IgD-negative memory B cell (primary cell): ENCODE results near the gene SLC45A1. TPM values are rescaled to one million over a fixed set of nuclear protein-coding genes. Genes with fewer than 3 reads are reported as not detected.
"Not testable (repeated sequence)": the region's sequence is repeated elsewhere in the genome, so short reads cannot be mapped to it uniquely, and the experiment has no call there.

Source experiments
- H3K27ac Mint-ChIP-seq, 3 donors: one replicate each; pipeline ENCODE4 v1.8.0; 2020 to 2022; ENCODE audit warnings: mild to moderate bottlenecking in 3 of 3, mixed read lengths in 3 of 3, moderate library complexity in 1 of 3
- H3K27me3 Mint-ChIP-seq: one replicate; pipeline ENCODE4 v1.8.0; 2021; ENCODE audit warnings: mixed read lengths
- H3K36me3 Mint-ChIP-seq: one replicate; pipeline ENCODE4 v1.8.0; 2020; ENCODE audit warnings: mild to moderate bottlenecking, mixed read lengths
- H3K4me1 Mint-ChIP-seq, 3 donors: one replicate each; pipeline ENCODE4 v1.8.0; 2020 to 2022; ENCODE audit warnings: mixed read lengths in 3 of 3, mild to moderate bottlenecking in 1 of 3
- H3K4me3 Mint-ChIP-seq, 4 donors: one replicate each; pipeline ENCODE4 v1.8.0; 2020 to 2022; ENCODE audit warnings: mild to moderate bottlenecking in 4 of 4, mixed read lengths in 4 of 4, moderate library complexity in 3 of 4
- H3K9me3 Mint-ChIP-seq, 3 donors: one replicate each; pipeline ENCODE4 v1.8.0; 2020 to 2021; ENCODE audit warnings: mixed read lengths in 3 of 3, mild to moderate bottlenecking in 1 of 3
- polyA plus RNA-seq: library from polyadenylated mRNA; unstranded; fragments of 300-500 nt; fragmentation: Illumina TruSeq; gene quantifications from one replicate; pipeline ENCODE4 v1.2.3, GENCODE V29; 2021

The SLC45A1 gene
- 0.38 TPM for polyA plus RNA-seq

DNA sequence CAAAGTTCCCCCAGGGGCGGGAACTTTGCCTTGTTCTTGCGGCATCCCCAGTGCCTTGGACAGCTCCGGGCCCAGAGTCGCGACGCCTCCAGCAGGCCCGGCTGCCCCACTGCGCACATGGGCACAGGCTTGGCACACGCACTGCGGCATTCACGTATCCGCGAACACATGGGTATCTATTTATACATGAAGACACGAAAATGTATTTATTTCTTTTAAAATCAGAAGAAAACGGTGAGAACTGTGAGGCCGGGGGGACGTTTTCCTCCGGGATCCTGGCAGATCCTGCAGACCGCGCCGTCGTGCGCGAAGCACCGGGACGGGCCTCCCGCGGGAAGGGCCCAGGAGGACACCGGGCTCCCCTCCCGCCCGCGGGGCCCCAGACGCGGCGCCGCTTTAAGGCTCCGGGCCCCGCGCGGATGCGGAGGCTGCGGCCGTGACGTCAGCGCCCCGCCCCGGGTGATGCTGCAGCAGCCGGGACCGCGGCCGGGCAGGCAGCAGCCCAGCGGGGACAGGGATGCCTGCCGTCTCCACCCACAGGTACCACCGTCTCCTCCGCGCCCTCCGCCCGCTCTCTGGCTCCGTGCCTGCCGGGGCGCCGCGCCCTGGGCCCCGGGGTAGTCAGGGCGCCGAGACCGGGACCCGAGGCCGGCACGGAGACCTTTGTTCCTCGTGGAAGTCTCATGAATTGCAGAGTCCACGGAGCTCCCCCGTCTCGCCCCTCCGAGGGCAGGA, at the start of gene SLC45A1:
Gene SLC45A1 (plus strand): TSS at position 468 of the 735 bp plus-strand sequence. CDS start 6,216 bp downstream, outside the sequence.
- Mint-ChIP-seq H3K27ac (peak within 1 kb of the TSS in 1 of 3 donors; percentile 67), H3K4me1 (peaks cover 6 to 14% (median 12%) of the 10 kb centered on the region in 3 donors), H3K27me3 (peaks cover 36% of the 10 kb centered on the region)

DNA sequence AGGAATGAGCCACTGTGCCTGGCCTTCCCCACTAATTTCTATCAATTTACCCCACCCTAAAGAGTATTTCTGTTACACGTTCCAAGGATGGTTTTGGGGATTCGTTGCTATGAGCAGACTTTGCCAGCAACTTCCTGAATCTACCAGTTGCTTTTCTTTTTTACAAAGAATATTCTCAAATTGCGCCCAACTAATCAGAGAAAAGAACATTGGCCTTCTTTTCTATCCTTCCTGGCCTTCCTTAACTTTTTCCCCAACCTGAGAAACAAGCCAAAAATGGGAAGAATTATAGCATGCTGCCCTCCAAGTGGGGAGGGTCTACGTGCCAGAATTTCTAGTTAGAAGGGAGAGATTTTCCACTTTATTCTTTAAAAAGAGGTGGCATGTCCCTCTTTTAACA, 44.9 kb upstream of the SLC45A1 start:
- H3K27me3 Mint-ChIP-seq: peaks cover 18% of the 10 kb centered on the region
- H3K4me1 Mint-ChIP-seq: peaks cover 0 to 3% (median 3%) of the 10 kb centered on the region in 3 donors
- H3K27ac Mint-ChIP-seq: no peak overlapping the region
- H3K9me3 Mint-ChIP-seq: peaks cover 0 to 6% (median 0%) of the 10 kb centered on the region in 3 donors
- peaks cover 2% of the 10 kb centered on the region for H3K36me3 Mint-ChIP-seq
- H3K4me3 Mint-ChIP-seq: no peak overlapping the region

More for the DNA sequence above, at the start of gene SLC45A1:
- Mint-ChIP-seq H3K36me3 (no peaks in the 10 kb centered on the region), H3K9me3 (no peaks in the 10 kb centered on the region), H3K4me3 (peak within 1 kb of the TSS; percentile 77 to 94 (median 86))

- no peak overlapping the region for H3K27ac Mint-ChIP-seq
- no peak overlapping the region for H3K4me3 Mint-ChIP-seq
- peaks cover 18% of the 10 kb centered on the region for H3K27me3 Mint-ChIP-seq
- H3K36me3 Mint-ChIP-seq: peaks cover 2% of the 10 kb centered on the region
- peaks cover 0 to 6% (median 0%) of the 10 kb centered on the region in 3 donors for H3K9me3 Mint-ChIP-seq
- peaks cover 0 to 3% (median 1%) of the 10 kb centered on the region in 3 donors for H3K4me1 Mint-ChIP-seq
Measured at GRCh38 chr1:8274352-8274751, 43.6 kb upstream of the SLC45A1 start.

DNA sequence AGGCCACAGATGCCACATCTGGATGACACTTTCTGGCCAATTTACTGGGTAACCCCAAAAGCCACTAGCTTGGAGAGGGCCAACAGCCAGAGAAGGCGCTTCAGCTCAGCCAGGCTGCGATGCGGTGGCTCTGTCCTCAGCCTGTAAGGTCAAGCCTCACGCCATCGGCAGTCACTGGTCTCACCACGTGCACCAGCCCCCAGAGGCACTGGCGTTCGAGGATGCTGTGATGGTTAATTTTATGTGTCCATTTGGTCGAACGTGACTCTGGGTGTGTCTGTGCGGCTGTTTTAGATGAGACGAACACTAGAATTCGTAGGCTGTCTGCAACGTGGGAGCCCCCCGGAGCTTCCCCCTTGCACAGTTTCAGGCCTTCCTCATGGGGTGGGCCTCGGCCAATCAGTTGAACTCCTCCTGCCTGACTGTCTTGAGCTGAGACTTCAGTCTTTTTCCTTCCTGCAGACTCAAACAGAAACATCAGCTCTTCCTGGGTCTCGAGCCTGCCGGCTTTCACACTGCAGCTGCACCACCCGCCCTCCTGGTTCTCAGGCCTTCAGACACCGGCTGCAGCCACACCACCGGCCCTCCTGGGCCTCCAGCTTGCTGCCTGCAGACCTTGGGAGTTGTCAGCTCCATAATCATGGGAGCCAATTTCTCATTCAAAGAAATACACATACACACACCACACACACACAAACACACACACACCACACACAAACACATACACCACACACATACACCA, 41.6 kb upstream of the SLC45A1 start:
- no peak overlapping the region for H3K27ac Mint-ChIP-seq
- peaks cover 0 to 6% (median 6%) of the 10 kb centered on the region in 3 donors for H3K9me3 Mint-ChIP-seq
- peak overlapping the region in 1 of 4 donors; percentile 19 for H3K4me3 Mint-ChIP-seq
- peaks cover 0 to 1% (median 1%) of the 10 kb centered on the region in 3 donors for H3K4me1 Mint-ChIP-seq
- peaks cover 2% of the 10 kb centered on the region for H3K36me3 Mint-ChIP-seq
- H3K27me3 Mint-ChIP-seq: peaks cover 17% of the 10 kb centered on the region

- Mint-ChIP-seq H3K4me3 (peak overlapping the region in 1 of 4 donors; percentile 19), H3K27ac (no peak overlapping the region), H3K27me3 (peaks cover 19% of the 10 kb centered on the region), H3K4me1 (peaks cover 0 to 1% (median 1%) of the 10 kb centered on the region in 3 donors), H3K9me3 (peaks cover 0 to 6% (median 6%) of the 10 kb centered on the region in 3 donors), H3K36me3 (peaks cover 2% of the 10 kb centered on the region)
Measured at GRCh38 chr1:8276932-8277331, 41.0 kb upstream of the SLC45A1 start.

DNA sequence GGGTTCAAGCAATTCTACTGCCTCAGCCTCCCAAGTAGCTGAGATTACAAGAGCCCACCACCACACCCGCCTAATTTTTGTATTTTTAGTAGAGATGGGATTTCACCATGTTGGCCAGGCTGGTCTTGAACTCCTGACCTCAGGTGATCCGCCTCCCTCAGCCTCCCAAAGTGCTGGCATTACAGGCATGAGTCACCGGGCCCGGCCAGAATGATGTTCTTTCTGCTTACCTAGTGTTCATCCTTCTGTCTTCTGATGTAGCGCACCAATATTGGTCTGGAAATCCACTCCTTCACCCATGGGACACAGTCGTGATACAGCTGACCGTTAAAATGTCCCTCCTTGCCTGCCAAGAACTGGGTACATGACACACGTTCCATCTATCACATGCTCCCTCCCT, 39.2 kb upstream of the SLC45A1 start:
- not testable (repeated sequence) for H3K9me3 Mint-ChIP-seq, H3K36me3 Mint-ChIP-seq, H3K27ac Mint-ChIP-seq, H3K4me3 Mint-ChIP-seq
- peaks cover 7 to 15% (median 15%) of the 10 kb centered on the region in 3 donors for H3K4me1 Mint-ChIP-seq
- peaks cover 30% of the 10 kb centered on the region for H3K27me3 Mint-ChIP-seq

DNA sequence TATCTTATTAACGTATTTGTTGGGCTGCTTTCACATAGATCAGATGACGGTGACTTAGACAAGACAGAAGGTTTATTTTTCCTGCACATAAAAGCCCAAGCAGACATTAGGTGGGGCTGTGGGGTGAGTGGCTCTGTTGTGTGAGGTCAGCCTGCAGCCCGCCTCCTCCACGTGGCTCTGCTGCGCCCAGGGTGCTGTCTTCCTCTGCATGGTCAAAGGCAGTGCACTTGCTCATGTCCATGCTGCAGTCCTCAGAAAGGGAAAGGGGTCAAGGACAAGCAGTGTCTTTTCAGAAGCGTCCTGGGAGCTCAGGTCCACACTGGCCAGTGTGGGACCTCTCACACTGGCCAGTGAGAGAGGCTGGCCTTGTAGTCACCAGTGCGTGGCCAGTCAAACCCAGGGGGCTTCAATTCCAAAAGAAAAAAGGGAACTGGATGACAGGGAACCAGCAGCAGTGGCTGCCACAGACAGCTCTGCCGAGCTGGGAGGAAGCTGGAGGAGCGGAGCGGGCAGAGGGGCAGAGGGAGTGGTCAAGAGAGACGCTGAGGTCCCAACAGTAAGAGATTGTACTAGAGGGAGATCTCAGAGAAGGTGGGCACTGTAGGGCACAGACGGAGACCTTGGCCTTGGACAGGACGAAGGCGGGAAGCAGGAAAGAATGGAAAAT, 35.9 kb upstream of the SLC45A1 start:
- Mint-ChIP-seq H3K27me3 (peaks cover 29% of the 10 kb centered on the region), H3K4me1 (peaks cover 7 to 15% (median 14%) of the 10 kb centered on the region in 3 donors), H3K36me3 (no peaks in the 10 kb centered on the region), H3K9me3 (peaks cover 0 to 6% (median 6%) of the 10 kb centered on the region in 3 donors), H3K4me3 (peak overlapping the region in 2 of 4 donors; percentile 30 to 61), H3K27ac (no peak overlapping the region)

- H3K36me3 Mint-ChIP-seq: no peaks in the 10 kb centered on the region
- peaks cover 29% of the 10 kb centered on the region for H3K27me3 Mint-ChIP-seq
- H3K9me3 Mint-ChIP-seq: peaks cover 0 to 6% (median 6%) of the 10 kb centered on the region in 3 donors
- H3K4me1 Mint-ChIP-seq: peaks cover 7 to 15% (median 14%) of the 10 kb centered on the region in 3 donors
- H3K4me3 Mint-ChIP-seq: peak overlapping the region in 3 of 4 donors; percentile 45 to 65 (median 59)
- no peak overlapping the region for H3K27ac Mint-ChIP-seq
Measured at GRCh38 chr1:8283058-8283884, 34.6 kb upstream of the SLC45A1 start.

DNA sequence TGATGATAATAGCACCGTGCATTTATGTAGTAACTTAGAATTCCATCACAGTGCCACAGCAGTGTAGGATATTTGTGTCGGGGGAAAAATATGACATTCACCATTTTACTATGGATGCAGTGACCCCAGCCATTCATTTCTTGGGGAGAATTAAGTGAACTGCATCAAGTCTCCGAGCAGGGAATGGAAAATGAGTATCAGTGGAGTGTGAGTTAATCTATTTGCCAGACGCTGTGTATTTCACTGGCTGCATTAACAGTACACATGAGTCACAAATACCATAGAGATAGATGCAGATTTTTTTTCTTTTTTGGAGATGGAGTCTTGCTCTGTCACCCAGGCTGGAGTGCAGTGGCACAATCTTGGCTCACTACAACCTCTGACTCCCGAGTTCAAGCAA, 33.8 kb upstream of the SLC45A1 start:
- Mint-ChIP-seq H3K4me3 (no peak overlapping the region), H3K9me3 (peaks cover 0 to 6% (median 6%) of the 10 kb centered on the region in 3 donors)

GRCh38 chr1:8285103-8285502, 32.8 kb upstream of the SLC45A1 start:
- Mint-ChIP-seq H3K9me3 (peaks cover 0 to 6% (median 6%) of the 10 kb centered on the region in 3 donors), H3K4me1 (peaks cover 6 to 15% (median 14%) of the 10 kb centered on the region in 3 donors), H3K36me3 (no peaks in the 10 kb centered on the region), H3K4me3 (no peak overlapping the region), H3K27ac (no peak overlapping the region), H3K27me3 (peaks cover 29% of the 10 kb centered on the region)

More for the DNA sequence above, 33.8 kb upstream of the SLC45A1 start:
- H3K27me3 Mint-ChIP-seq: peaks cover 29% of the 10 kb centered on the region
- H3K36me3 Mint-ChIP-seq: no peaks in the 10 kb centered on the region
- peaks cover 6 to 15% (median 14%) of the 10 kb centered on the region in 3 donors for H3K4me1 Mint-ChIP-seq
- no peak overlapping the region for H3K27ac Mint-ChIP-seq

DNA sequence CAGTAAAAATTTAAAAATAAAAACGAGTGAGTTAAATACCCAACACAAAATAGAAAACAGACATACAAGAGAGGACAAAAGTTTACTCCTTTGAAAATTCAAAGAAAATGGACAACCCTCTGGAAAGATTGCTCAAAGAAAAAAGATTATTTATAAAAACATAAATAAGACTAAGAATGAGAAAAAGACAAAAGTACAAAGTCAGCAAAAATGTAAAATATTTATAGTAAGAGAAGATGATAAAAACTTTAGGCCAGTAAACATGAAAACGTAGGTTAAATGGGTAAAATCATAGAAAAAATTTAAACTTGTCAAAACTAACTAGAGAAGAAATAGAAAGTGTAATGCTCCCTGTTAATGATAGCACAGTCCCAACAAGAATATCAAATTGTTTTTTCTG, 31.9 kb upstream of the SLC45A1 start:
- peaks cover 33% of the 10 kb centered on the region for H3K27me3 Mint-ChIP-seq
- peaks cover 0 to 6% (median 3%) of the 10 kb centered on the region in 3 donors for H3K9me3 Mint-ChIP-seq
- no peak overlapping the region for H3K27ac Mint-ChIP-seq
- peaks cover 6 to 15% (median 14%) of the 10 kb centered on the region in 3 donors for H3K4me1 Mint-ChIP-seq
- no peak overlapping the region for H3K4me3 Mint-ChIP-seq
- H3K36me3 Mint-ChIP-seq: no peaks in the 10 kb centered on the region

DNA sequence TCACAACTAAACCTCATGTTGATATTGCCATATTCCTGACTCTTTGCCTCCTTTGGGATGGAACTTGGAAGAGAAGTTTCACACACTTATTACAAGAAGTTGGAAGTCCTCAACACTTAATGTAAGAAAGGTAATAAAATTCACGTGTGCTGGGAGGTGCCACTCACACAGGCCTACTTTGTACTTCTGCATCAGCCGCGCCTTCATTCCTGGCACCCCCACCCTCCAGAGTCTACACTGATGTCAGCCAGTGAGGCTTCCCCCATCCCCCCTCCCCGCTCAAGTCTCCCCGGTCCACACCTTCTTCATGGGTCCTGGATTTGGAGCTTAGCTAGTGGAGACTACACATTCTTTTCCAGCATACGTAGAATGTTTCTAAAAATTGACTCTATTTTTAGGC, 24.8 kb upstream of the SLC45A1 start:
- no peak overlapping the region for H3K27ac Mint-ChIP-seq
- H3K27me3 Mint-ChIP-seq: peaks cover 12% of the 10 kb centered on the region
- H3K36me3 Mint-ChIP-seq: no peaks in the 10 kb centered on the region
- H3K4me1 Mint-ChIP-seq: no peaks in the 10 kb centered on the region
- H3K4me3 Mint-ChIP-seq: no peak overlapping the region
- no peaks in the 10 kb centered on the region for H3K9me3 Mint-ChIP-seq

DNA sequence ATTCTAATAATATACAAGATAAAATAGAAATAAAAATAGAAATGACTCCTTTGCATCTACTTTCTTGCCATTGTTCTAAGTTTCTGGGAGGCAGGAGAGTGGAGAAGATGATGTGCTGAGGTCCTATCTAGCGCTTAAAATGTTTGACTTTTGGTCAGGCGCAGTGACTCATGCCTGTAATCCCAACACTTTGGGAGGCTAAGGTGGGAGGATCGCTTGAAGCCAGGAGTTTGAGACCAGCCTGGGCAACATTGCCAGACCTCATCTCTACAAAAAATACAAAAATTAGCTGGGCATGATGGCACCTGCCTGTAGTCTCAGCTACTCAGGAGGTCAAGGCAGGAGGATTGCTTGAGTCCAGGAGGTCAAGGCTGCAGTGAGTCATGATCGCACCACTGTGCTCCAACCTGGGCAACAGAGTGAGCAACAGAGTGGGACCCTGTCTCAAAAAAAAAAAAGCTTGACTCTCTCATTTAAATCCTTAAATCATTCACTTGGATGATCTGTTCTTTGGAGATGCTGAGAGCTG, 24.2 kb upstream of the SLC45A1 start:
- Mint-ChIP-seq H3K4me3 (peak overlapping the region in 1 of 4 donors; percentile 27), H3K27me3 (peaks cover 17% of the 10 kb centered on the region), H3K27ac (no peak overlapping the region), H3K4me1 (peaks cover 0 to 2% (median 1%) of the 10 kb centered on the region in 3 donors), H3K9me3 (no peaks in the 10 kb centered on the region), H3K36me3 (no peaks in the 10 kb centered on the region)
